AG04449 (cell line): ENCODE results near the gene ARHGEF11.

Experiments
- CTCF ChIA-PET: fragments of 350-600 bp; formaldehyde crosslinking; extraction: SDS; loops from one replicate; lab custom pipeline; 2021; ENCODE audit warnings: antibody characterized with exemption; lab: Yijun Ruan, JAX
- POLR2A ChIA-PET: fragments of 400-600, 350-600 bp; formaldehyde crosslinking; extraction: SDS; loops from one replicate; lab custom pipeline; 2020; ENCODE audit warnings: antibody characterized with exemption, inconsistent platforms; lab: Yijun Ruan, JAX
- DNase-seq: peaks from one replicate; pipeline ENCODE4 v3.0.0-alpha.2; 2010; ENCODE audit warnings: low read depth, low spot score
- H3K4me3 ChIP-seq: 2 replicates; pipeline ENCODE4 v1.5.1; 2011; ENCODE audit warnings: low read depth, mild to moderate bottlenecking, control low read depth, low read length
- CTCF ChIP-seq: IDR thresholded peaks from one replicate; pipeline ENCODE4 v1.5.1; 2011; ENCODE audit warnings: mild to moderate bottlenecking, moderate library complexity, low read length, control low read depth, inconsistent platforms; ENCODE audit not compliant: insufficient read depth; ENCODE audit errors: missing control alignments

Gene ARHGEF11

DNA sequence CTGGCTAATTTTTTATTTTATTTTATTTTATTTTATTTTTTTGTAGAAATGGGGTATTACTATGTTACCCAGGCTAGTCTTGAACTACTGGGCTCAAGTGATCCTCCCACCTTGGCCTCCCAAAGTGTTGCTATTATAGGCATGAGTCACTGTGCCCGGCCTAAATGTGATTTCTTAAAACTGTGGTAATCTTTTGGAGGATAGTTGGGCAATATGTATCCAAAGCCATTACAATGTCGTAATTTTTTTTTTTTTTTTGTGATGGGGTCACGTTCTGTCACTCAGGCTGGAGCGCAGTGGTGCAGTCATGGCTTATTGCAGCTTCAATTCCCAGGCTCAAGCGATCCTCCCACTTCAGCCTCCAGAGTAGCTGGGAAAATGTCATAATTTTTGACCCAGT, 39.9 kb upstream of the ARHGEF11 start:
- no peak for DNase-seq
- no peak for TF ChIP-seq CTCF
- no peak overlapping the region for H3K4me3 ChIP-seq
- CTCF ChIA-PET, result interaction anchor here (1.0 to 8.8 kb wide), 3 partner anchors 11 to 68 kb away, joined by 3 to 478 read pairs (median 4); no protein-coding TSS in a partner anchor
- POLR2A ChIA-PET, result no interaction called here

- ChIA-PET POLR2A (no interaction called here), CTCF (interaction anchor here (8.8 kb wide), 1 partner anchor 69 kb away, joined by 478 read pairs; no protein-coding TSS in a partner anchor)
- DNase-seq, result no peak
- no peak for TF ChIP-seq CTCF
- no peak overlapping the region for H3K4me3 ChIP-seq
Observed at GRCh38 chr1:157084720-157085119, 39.2 kb upstream of the ARHGEF11 start.

DNA sequence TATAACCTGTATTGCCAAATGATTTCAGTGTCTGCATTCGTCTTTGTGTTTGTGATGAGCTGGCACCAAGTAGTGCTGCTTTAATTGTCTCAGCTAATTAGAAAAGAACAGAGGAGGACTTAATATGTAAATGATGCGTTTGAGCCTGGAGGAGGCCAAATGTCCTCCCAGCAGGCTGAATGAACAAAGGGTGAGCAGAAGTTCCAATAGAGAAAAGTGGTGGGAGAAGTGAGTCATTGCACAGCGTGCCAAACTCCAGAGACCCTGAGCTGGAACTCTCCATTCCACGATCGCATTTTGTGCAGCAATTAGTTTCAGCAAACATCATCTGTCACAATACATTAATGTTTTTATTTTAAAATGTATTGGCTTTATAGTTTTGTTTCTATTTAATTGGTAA, 36.2 kb upstream of the ARHGEF11 start:
- no peak for TF ChIP-seq CTCF
- POLR2A ChIA-PET, result no interaction called here
- H3K4me3 ChIP-seq, result no peak overlapping the region
- CTCF ChIA-PET, result interaction anchor here (0.9 to 3.8 kb wide), 4 partner anchors 9 to 75 kb away, joined by 3 to 40 read pairs (median 8); no protein-coding TSS in a partner anchor
- no peak for DNase-seq

GRCh38 chr1:157080714-157081113, 35.2 kb upstream of the ARHGEF11 start:
- H3K4me3 ChIP-seq, result no peak overlapping the region
- TF ChIP-seq CTCF, result no peak
- DNase-seq, result no peak
- CTCF ChIA-PET, result interaction anchor here (1.2 to 3.8 kb wide), 4 partner anchors 10 to 76 kb away, joined by 3 to 40 read pairs (median 8); no protein-coding TSS in a partner anchor
- POLR2A ChIA-PET, result no interaction called here

DNA sequence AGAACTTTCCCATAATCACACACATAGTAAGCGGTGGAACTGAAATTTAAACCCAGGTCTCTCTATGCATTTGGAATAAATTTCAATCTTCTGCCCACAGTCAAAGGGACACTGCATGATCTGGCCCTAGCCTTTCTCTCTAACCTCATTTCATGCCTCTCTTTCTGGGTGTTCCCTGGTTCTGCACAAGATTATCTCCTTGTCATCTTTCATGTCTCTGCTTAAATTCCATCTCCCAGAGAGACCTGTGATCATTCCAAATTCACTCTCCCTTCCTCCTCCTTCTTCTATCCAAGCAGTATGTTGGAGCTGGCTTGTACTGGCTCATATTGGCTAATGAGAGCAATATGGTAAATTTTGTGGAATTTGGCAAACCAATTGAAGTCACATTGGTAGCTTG, 31.9 kb upstream of the ARHGEF11 start:
- DNase-seq, result no peak
- H3K4me3 ChIP-seq, result no peak overlapping the region
- no peak for TF ChIP-seq CTCF
- CTCF ChIA-PET, result interaction anchor here (1.0 to 2.8 kb wide), 3 partner anchors 11 to 51 kb away, joined by 3 to 10 read pairs (median 3); no protein-coding TSS in a partner anchor
- POLR2A ChIA-PET, result no interaction called here

DNA sequence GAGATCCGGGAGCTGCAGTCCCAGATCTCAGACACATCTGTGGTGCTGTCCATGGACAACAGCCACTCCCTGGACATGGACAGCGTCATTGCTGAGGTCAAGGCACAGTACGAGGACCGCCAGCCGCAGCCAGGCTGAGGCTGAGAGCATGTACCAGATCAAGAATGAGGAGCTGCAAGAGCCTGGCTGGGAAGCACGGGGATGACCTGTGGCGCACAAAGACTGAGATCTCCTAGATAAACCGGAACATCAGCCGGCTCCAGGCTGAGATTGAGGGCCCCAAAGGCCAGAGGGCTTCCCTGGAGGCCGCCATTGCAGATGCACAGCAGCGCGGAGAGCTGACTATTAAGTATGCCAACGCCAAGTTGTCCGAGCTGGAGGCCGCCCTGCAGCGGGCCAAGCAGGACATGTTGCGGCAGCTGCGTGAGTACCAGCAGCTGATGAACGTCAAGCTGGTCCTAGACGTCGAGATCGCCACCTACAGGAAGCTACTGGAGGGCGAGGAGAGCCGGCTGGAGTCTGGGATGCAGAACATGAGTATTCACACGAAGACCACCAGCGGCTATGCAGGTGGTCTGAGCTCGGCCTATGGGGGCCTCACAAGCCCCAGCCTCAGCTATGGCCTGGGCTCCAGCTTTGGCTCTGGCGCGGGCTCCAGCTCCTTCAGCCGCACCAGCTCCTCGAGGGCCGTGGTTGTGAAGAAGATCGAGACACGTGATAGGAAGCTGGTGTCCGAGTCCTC, 28.6 kb upstream of the ARHGEF11 start:
- ChIA-PET CTCF (interaction anchor here (0.7 to 3.1 kb wide), 27 partner anchors 9 to 411 kb away, joined by 3 to 19 read pairs (median 4); partner anchors contain the start of gene PEAR1), POLR2A (interaction anchor here (1.0 kb wide), 1 partner anchor 13 kb away, joined by 3 read pairs; no protein-coding TSS in a partner anchor)
- no peak for DNase-seq
- TF ChIP-seq CTCF, result peak; percentile 72
- no peak overlapping the region for H3K4me3 ChIP-seq
